Panc1 (cell line): ENCODE measurements around the gene IGSF5. TPM values are rescaled to one million over a fixed set of nuclear protein-coding genes. Genes with fewer than 3 reads are reported as not detected.

ENCODE experiments used
- ATAC-seq: fragments of 200-7000 bp; cut with Tn5 transposase; 2 replicates; pipeline ENCODE4 v1.9.1; 2020; ENCODE audit warnings: mild to moderate bottlenecking, moderate library complexity
- BruUV-seq: library from RNA; stranded (reverse); fragments of 400-500 nt; replicated peaks from 2 replicates; lab custom pipeline; 2021; lab: Mats Ljungman, UMichigan
- CTCF ChIA-PET: fragments of 300-600 bp; sonication (Branson Sonifier 250); formaldehyde crosslinking; loops from one replicate; lab custom pipeline; 2022; ENCODE audit warnings: antibody characterized with exemption; lab: Charles Lee
- POLR2A ChIA-PET: fragments of 300-600 bp; sonication (Branson Sonifier 250); formaldehyde crosslinking; loops from one replicate; lab custom pipeline; 2022; ENCODE audit warnings: antibody characterized with exemption; lab: Charles Lee
- DNase-seq: peaks from one replicate; pipeline ENCODE4 v3.0.0-alpha.2; 2010; ENCODE audit warnings: low read depth, low spot score
- H3K27ac ChIP-seq: 2 replicates; pipeline ENCODE4 v1.5.1; 2011; ENCODE audit warnings: mild to moderate bottlenecking, low read length, inconsistent platforms
- H3K27me3 ChIP-seq: fragments of 200-500 bp; sonication (Bioruptor generic); 2 replicates; pipeline ENCODE4 v1.6.0; 2014; ENCODE audit warnings: low read length, inconsistent platforms; ENCODE audit not compliant: control insufficient read depth, insufficient read depth
- H3K36me3 ChIP-seq: fragments of 200-500 bp; sonication (Bioruptor generic); 2 replicates; pipeline ENCODE4 v1.5.1; 2014; ENCODE audit warnings: inconsistent platforms, mild to moderate bottlenecking, low read length, moderate library complexity; ENCODE audit not compliant: control insufficient read depth, insufficient read depth
- H3K4me1 ChIP-seq: 2 replicates; pipeline ENCODE4 v1.5.1; 2011; ENCODE audit warnings: inconsistent platforms, mild to moderate bottlenecking, low read length, moderate library complexity; ENCODE audit not compliant: control insufficient read depth, insufficient read depth
- H3K4me3 ChIP-seq, 2 experiments: 2 replicates each; pipeline ENCODE4 v1.5.1; 2011 to 2012; ENCODE audit warnings: low read depth in 2 of 2, low read length in 2 of 2, mild to moderate bottlenecking in 2 of 2, inconsistent platforms in 1 of 2, moderate library complexity in 1 of 2
- H3K9me3 ChIP-seq: fragments of 200-500 bp; sonication (Bioruptor generic); 2 replicates; pipeline ENCODE4 v1.5.1; 2014; ENCODE audit warnings: low read depth, mild to moderate bottlenecking, inconsistent platforms, low read length, moderate library complexity; ENCODE audit not compliant: control insufficient read depth, insufficient read depth
- CTCF ChIP-seq: fragments of 450-650 bp; IDR thresholded peaks from 2 replicates; pipeline ENCODE4 v1.5.1; 2017; ENCODE audit warnings: mild to moderate bottlenecking
- POLR2AphosphoS5 ChIP-seq: IDR thresholded peaks from 2 replicates; pipeline ENCODE4 v1.6.1; 2012; ENCODE audit warnings: mild to moderate bottlenecking, low read depth, low read length, moderate library complexity
- REST ChIP-seq, 2 experiments: IDR thresholded peaks; 2 replicates each; pipeline ENCODE4 v1.6.1; 2011 to 2012; ENCODE audit warnings: low read depth in 2 of 2, control low read depth in 1 of 2, low read length in 1 of 2, mild to moderate bottlenecking in 1 of 2, moderate library complexity in 1 of 2; ENCODE audit not compliant: insufficient read depth in 1 of 2
- SIN3A ChIP-seq: IDR thresholded peaks from 2 replicates; pipeline ENCODE4 v1.6.1; 2012; ENCODE audit warnings: low read depth, mild to moderate bottlenecking, low read length, moderate library complexity, borderline replicate concordance; ENCODE audit not compliant: insufficient read depth
- TCF7L2 ChIP-seq: IDR thresholded peaks from 2 replicates; pipeline ENCODE4 v1.6.1; 2011; ENCODE audit warnings: mild to moderate bottlenecking, low read depth, low read length, inconsistent platforms
- in situ Hi-C: cut with HindIII; loops from 2 replicates; pipeline ENCODE4 v1.10.0; 2016; ENCODE audit warnings: low sequenced_read_pairs, low pct_unique_long_range_greater_than_20kb
- intact Hi-C: fragments of 100-400 bp; cut with micrococcal nuclease; formaldehyde crosslinking; loops from one replicate; pipeline ENCODE4 v1.10.0; 2022; ENCODE audit not compliant: unreplicated experiment
- total RNA-seq: library from RNA; stranded (reverse); gene quantifications from one replicate; pipeline ENCODE4 v1.2.1, GENCODE V29; 2021; ENCODE audit not compliant: unreplicated experiment

IGSF5 gene
- total RNA-seq, 1 experiment from 2014 or later = not detected

GRCh38 chr21:39730418-39731157, 14.4 kb upstream of the IGSF5 start:
- no TSS peak for BruUV-seq
- H3K36me3 ChIP-seq = no peaks in the 10 kb centered on the region
- ChIA-PET CTCF (no interaction called here), POLR2A (no interaction called here)
- H3K27me3 ChIP-seq = no peaks in the 10 kb centered on the region
- ATAC-seq = no peak
- intact Hi-C loops (no loop called here), in situ Hi-C loops (no loop called here)
- H3K4me1 ChIP-seq = no peaks in the 10 kb centered on the region
- TF ChIP-seq TCF7L2 (no peak), CTCF (no peak), POLR2AphosphoS5 (no peak), SIN3A (no peak), REST (IDR thresholded peaks at IDR 0.05; ENCODE audit: insufficient read depth in 1 of 2, low read depth in 2 of 2, low read length in 1 of 2) (no peak)
- no peak overlapping the region for H3K4me3 ChIP-seq
- no peak for DNase-seq
- H3K27ac ChIP-seq = no peak overlapping the region
- H3K9me3 ChIP-seq = no peaks in the 10 kb centered on the region

GRCh38 chr21:39736716-39737115, 8.3 kb upstream of the IGSF5 start:
- in situ Hi-C loops = no loop called here
- ATAC-seq = no peak
- Histone ChIP-seq H3K36me3 (no peaks in the 10 kb centered on the region), H3K9me3 (no peaks in the 10 kb centered on the region), H3K4me1 (no peaks in the 10 kb centered on the region), H3K4me3 (no peak overlapping the region), H3K27me3 (no peaks in the 10 kb centered on the region), H3K27ac (no peak overlapping the region)
- TF ChIP-seq TCF7L2 (no peak), POLR2AphosphoS5 (no peak), CTCF (no peak)
- POLR2A ChIA-PET = no interaction called here
- DNase-seq = no peak
- CTCF ChIA-PET = no interaction called here
- no TSS peak for BruUV-seq
- intact Hi-C loops = no loop called here
